ENCODE data around the gene MYOCD. TPM values are rescaled to one million over a fixed set of nuclear protein-coding genes. Genes with fewer than 3 reads are reported as not detected.

MYOCD gene
- total and polyA plus RNA-seq, 2 donors from 2014 or later: 0.58 to 4.0 TPM

- H3K4me3 ChIP-seq (ENCODE audit: low read length in 3 of 3): no peak overlapping the region
- no peaks in the 10 kb centered on the region for H3K9me3 ChIP-seq (ENCODE audit: control insufficient read depth in 2 of 3, insufficient read depth in 1 of 3, low read length in 3 of 3)
- DNase-seq (no peak), FAIRE-seq (no peak)
- no peaks in the 10 kb centered on the region for H3K36me3 ChIP-seq (ENCODE audit: control insufficient read depth in 2 of 3, insufficient read depth in 3 of 3, low read length in 3 of 3)
- no peak for TF ChIP-seq CTCF (IDR thresholded peaks at IDR 0.05; ENCODE audit: borderline replicate concordance, extremely low read depth, insufficient read depth)
- intact Hi-C loops (cut with DNase I): no loop called here
- H3K27me3 ChIP-seq (ENCODE audit: control insufficient read depth, insufficient read depth, low read length): no peaks in the 10 kb centered on the region
- H3K27ac ChIP-seq (ENCODE audit: low read depth in 2 of 2, low read length in 2 of 2): no peak overlapping the region
- no peaks in the 10 kb centered on the region for H3K4me1 ChIP-seq (ENCODE audit: control insufficient read depth in 2 of 3, insufficient read depth in 2 of 3, low read depth in 1 of 3, low read length in 3 of 3)
- no peak overlapping the region for H3K9ac ChIP-seq (ENCODE audit: low read length in 3 of 3)
Observed at GRCh38 chr17:12672947-12673346, 7.3 kb downstream of the MYOCD start.

DNA sequence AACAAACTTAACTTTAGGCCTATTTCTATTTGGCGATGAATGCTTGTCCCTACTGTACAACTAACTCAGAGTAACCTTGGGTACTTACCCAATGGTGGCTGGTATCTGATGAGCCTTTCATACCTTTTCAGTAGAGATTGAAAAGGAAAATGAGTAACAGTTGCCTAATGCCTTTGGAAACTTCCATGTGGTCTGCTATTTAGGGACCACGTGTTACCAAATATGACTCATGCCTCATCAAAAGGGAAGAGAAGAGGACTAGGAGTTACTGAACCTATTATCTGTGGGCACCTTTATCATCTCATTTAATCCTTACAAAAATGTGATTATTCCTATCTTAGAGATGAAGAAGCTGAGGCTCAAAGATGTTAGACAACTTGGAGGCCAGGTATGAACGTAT, 8.1 kb downstream of the MYOCD start:
- Histone ChIP-seq H3K4me3 (ENCODE audit: low read length in 3 of 3) (no peak overlapping the region), H3K36me3 (ENCODE audit: control insufficient read depth in 2 of 3, insufficient read depth in 3 of 3, low read length in 3 of 3) (no peaks in the 10 kb centered on the region), H3K27me3 (ENCODE audit: control insufficient read depth, insufficient read depth, low read length) (no peaks in the 10 kb centered on the region), H3K4me1 (ENCODE audit: control insufficient read depth in 2 of 3, insufficient read depth in 2 of 3, low read depth in 1 of 3, low read length in 3 of 3) (no peaks in the 10 kb centered on the region), H3K9ac (ENCODE audit: low read length in 3 of 3) (no peak overlapping the region), H3K9me3 (ENCODE audit: control insufficient read depth in 2 of 3, insufficient read depth in 1 of 3, low read length in 3 of 3) (no peaks in the 10 kb centered on the region), H3K27ac (ENCODE audit: low read depth in 2 of 2, low read length in 2 of 2) (no peak overlapping the region)
- FAIRE-seq (no peak), DNase-seq (no peak)
- TF ChIP-seq CTCF (IDR thresholded peaks at IDR 0.05; ENCODE audit: borderline replicate concordance, extremely low read depth, insufficient read depth): no peak
- intact Hi-C loops (cut with DNase I): no loop called here

GRCh38 chr17:12680407-12680897, 14.8 kb downstream of the MYOCD start:
- no peaks in the 10 kb centered on the region for H3K9me3 ChIP-seq (ENCODE audit: control insufficient read depth in 2 of 3, insufficient read depth in 1 of 3, low read length in 3 of 3)
- no peak overlapping the region for H3K9ac ChIP-seq (ENCODE audit: low read length in 3 of 3)
- no peak for DNase-seq
- no peak for TF ChIP-seq CTCF (IDR thresholded peaks at IDR 0.05; ENCODE audit: borderline replicate concordance, extremely low read depth, insufficient read depth)
- no peak for FAIRE-seq
- H3K27ac ChIP-seq (ENCODE audit: low read depth in 2 of 2, low read length in 2 of 2): no peak overlapping the region
- no peaks in the 10 kb centered on the region for H3K27me3 ChIP-seq (ENCODE audit: control insufficient read depth, insufficient read depth, low read length)
- intact Hi-C loops (cut with DNase I): no loop called here
- no peaks in the 10 kb centered on the region for H3K36me3 ChIP-seq (ENCODE audit: control insufficient read depth in 2 of 3, insufficient read depth in 3 of 3, low read length in 3 of 3)
- H3K4me1 ChIP-seq (ENCODE audit: control insufficient read depth in 2 of 3, insufficient read depth in 2 of 3, low read depth in 1 of 3, low read length in 3 of 3): no peaks in the 10 kb centered on the region
- H3K4me3 ChIP-seq (ENCODE audit: low read length in 3 of 3): no peak overlapping the region

DNA sequence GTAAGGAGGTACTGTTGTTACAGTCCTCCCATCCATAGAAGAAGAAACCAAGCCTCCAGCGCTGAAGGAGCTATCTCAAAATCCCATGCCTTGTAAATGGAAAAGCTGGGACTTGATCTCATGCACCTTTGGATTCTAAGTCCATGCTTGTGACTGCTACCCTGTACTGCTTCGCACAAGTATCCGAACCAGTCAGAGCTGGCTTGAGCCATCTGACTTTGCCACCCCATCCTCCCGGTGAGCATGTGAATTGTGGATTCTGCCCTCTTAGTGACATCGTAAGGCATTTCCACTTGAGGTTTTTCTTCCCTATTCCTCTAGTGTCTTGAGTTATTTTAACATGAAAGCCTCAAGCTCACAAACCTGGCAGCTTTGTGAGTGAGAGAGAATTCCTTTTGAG, 15.3 kb downstream of the MYOCD start:
- H3K4me1 ChIP-seq (ENCODE audit: control insufficient read depth in 2 of 3, insufficient read depth in 2 of 3, low read depth in 1 of 3, low read length in 3 of 3): no peaks in the 10 kb centered on the region
- H3K4me3 ChIP-seq (ENCODE audit: low read length in 3 of 3): no peak overlapping the region
- H3K36me3 ChIP-seq (ENCODE audit: control insufficient read depth in 2 of 3, insufficient read depth in 3 of 3, low read length in 3 of 3): no peaks in the 10 kb centered on the region
- no peaks in the 10 kb centered on the region for H3K9me3 ChIP-seq (ENCODE audit: control insufficient read depth in 2 of 3, insufficient read depth in 1 of 3, low read length in 3 of 3)
- no peak overlapping the region for H3K9ac ChIP-seq (ENCODE audit: low read length in 3 of 3)
- DNase-seq (no peak), FAIRE-seq (no peak)
- no peaks in the 10 kb centered on the region for H3K27me3 ChIP-seq (ENCODE audit: control insufficient read depth, insufficient read depth, low read length)
- TF ChIP-seq CTCF (IDR thresholded peaks at IDR 0.05; ENCODE audit: borderline replicate concordance, extremely low read depth, insufficient read depth): no peak
- H3K27ac ChIP-seq (ENCODE audit: low read depth in 2 of 2, low read length in 2 of 2): no peak overlapping the region
- intact Hi-C loops (cut with DNase I): no loop called here

Measured in kidney (tissue), 14 donors.